Measurements from ENCODE around the gene SBF2. TPM values are rescaled to one million over a fixed set of nuclear protein-coding genes. Genes with fewer than 3 reads are reported as not detected.
A peak's percentile ranks its signal among the peaks of the same experiment; 100 is the strongest.

Gene SBF2
- polyA plus RNA-seq, 4 donors = 10.0 to 50.5 (median 15.1) TPM

- no peaks in the 10 kb centered on the region for H3K9me3 ChIP-seq (ENCODE audit: control insufficient read depth in 2 of 2, insufficient read depth in 1 of 2, low read depth in 1 of 2, low read length in 1 of 2)
- no peaks in the 10 kb centered on the region for H3K27me3 ChIP-seq (ENCODE audit: control insufficient read depth in 3 of 3, insufficient read depth in 3 of 3, low read length in 3 of 3)
- DNase-seq (no peak), FAIRE-seq (no peak)
- WGBS, 3 donors = 23 to 34% (median 28%) methylated on average over 10 of the region's 10 CpGs
- peaks cover 0 to 30% (median 0%) of the 10 kb centered on the region in 3 donors for H3K4me1 ChIP-seq (ENCODE audit: control insufficient read depth in 3 of 3, insufficient read depth in 2 of 3, low read depth in 1 of 3, low read length in 2 of 3)
- H3K27ac ChIP-seq (ENCODE audit: low read depth in 1 of 3, low read length in 2 of 3) = peak overlapping the region in 2 of 3 donors; percentile 91 to 98
- peak overlapping the region in 2 of 3 donors; percentile 80 to 92 for H3K4me3 ChIP-seq (ENCODE audit: low read depth in 1 of 3, low read length in 3 of 3)
- H3K36me3 ChIP-seq (ENCODE audit: control insufficient read depth in 3 of 3, insufficient read depth in 2 of 3, low read depth in 1 of 3, low read length in 3 of 3) = peaks cover 0 to 1% (median 0%) of the 10 kb centered on the region in 3 donors
Measured at GRCh38 chr11:10295064-10295901, 1.3 kb upstream of the SBF2 start.

DNA sequence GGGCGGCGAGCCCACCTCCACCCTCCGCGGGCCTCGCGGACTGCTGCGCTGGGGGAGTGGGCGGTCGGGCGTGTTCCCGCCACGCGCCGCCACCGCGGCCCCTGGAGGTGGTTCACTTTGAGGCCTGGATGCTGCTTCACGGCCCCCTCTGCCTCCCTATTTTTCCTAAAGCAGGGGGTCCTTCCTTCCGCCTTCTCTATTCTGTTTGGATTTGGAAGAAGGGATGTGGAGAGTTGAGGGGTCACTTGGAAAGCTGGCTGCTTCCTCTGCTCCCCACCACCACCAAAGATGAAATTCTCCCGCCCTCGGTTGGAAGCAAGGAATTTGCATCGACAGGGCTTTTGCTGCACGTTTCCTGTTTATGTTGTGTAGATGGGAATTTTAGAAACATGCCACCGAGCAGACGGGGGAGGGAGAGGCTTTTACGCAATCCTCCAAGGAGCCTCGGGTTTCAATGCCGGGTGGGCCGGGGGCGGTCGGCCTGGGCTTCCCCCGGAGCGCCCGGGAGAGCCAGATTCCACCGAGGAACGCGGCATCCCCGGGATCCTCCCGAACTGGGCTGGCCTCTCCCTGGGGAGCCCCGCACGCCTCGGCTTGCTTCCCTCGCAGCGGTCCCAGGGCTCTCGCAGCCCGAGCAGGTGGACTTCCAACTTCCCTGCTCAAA is 403 bp upstream of the SBF2 start:
- FAIRE-seq (no peak), DNase-seq (peak; percentile 33 to 71)
- Histone ChIP-seq H3K4me1 (ENCODE audit: control insufficient read depth in 3 of 3, insufficient read depth in 2 of 3, low read depth in 1 of 3, low read length in 2 of 3) (peaks cover 0 to 38% (median 0%) of the 10 kb centered on the region in 3 donors), H3K36me3 (ENCODE audit: control insufficient read depth in 3 of 3, insufficient read depth in 2 of 3, low read depth in 1 of 3, low read length in 3 of 3) (peaks cover 0 to 5% (median 0%) of the 10 kb centered on the region in 3 donors), H3K27ac (ENCODE audit: low read depth in 1 of 3, low read length in 2 of 3) (peak overlapping the region; percentile 27 to 98 (median 91)), H3K4me3 (ENCODE audit: low read depth in 1 of 3, low read length in 3 of 3) (peak overlapping the region; percentile 80 to 92 (median 90)), H3K27me3 (ENCODE audit: control insufficient read depth in 3 of 3, insufficient read depth in 3 of 3, low read length in 3 of 3) (no peaks in the 10 kb centered on the region), H3K9me3 (ENCODE audit: control insufficient read depth in 2 of 2, insufficient read depth in 1 of 2, low read depth in 1 of 2, low read length in 1 of 2) (no peaks in the 10 kb centered on the region)
- 1 to 4% (median 1%) methylated on average over 41 to 45 of the region's 45 CpGs for WGBS, 3 donors

DNA sequence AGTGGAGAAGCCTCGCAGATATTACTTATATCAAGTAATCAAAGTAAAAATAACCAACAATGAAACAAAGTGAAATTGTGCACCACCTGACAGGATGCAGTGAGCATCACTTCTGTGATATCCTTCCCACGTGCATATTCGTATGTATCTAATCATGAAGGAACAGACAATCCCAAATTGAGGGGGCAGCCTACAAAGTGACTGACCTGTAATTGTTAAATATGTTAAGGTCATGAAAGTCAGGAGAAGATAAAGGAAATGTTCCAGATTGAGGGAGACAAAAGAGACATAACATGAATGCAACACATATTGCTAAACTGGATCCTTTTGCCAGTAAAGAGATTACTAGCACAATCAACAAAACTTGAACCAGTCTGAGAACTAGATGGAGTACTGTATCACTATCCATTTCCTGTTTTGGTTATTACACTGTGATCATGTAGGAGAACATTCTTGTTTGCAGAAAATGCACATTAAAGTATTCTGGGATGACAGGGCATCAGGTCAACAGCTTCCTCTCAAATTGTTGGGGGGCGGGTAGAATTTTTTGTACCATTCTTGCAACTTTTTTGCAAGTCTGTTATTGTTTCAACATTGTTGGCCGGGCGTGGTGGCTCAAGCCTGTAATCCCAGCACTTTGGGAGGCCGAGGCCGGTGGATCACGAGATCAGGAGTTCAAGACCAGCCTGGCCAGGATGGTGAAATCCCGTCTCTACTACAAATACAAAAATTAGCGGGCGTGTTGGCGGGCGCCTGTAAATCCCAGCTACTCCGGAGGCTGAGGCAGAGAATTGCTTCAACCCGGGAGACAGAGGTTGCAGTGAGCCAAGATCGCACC is 2.0 kb downstream of the SBF2 start:
- no peaks in the 10 kb centered on the region for H3K27me3 ChIP-seq (ENCODE audit: control insufficient read depth in 3 of 3, insufficient read depth in 3 of 3, low read length in 3 of 3)
- no peak overlapping the region for H3K4me3 ChIP-seq (ENCODE audit: low read depth in 1 of 3, low read length in 3 of 3)
- 74 to 78% (median 74%) methylated on average over 17 of the region's 17 CpGs for WGBS, 3 donors
- H3K4me1 ChIP-seq (ENCODE audit: control insufficient read depth in 3 of 3, insufficient read depth in 2 of 3, low read depth in 1 of 3, low read length in 2 of 3) = peaks cover 0 to 56% (median 0%) of the 10 kb centered on the region in 3 donors
- no peak for DNase-seq
- H3K9me3 ChIP-seq (ENCODE audit: control insufficient read depth in 2 of 2, insufficient read depth in 1 of 2, low read depth in 1 of 2, low read length in 1 of 2) = no peaks in the 10 kb centered on the region
- peak overlapping the region in 1 of 3 donors; percentile 51 for H3K27ac ChIP-seq (ENCODE audit: low read depth in 1 of 3, low read length in 2 of 3)
- no peak for FAIRE-seq
- peaks cover 0 to 14% (median 0%) of the 10 kb centered on the region in 3 donors for H3K36me3 ChIP-seq (ENCODE audit: control insufficient read depth in 3 of 3, insufficient read depth in 2 of 3, low read depth in 1 of 3, low read length in 3 of 3)

DNA sequence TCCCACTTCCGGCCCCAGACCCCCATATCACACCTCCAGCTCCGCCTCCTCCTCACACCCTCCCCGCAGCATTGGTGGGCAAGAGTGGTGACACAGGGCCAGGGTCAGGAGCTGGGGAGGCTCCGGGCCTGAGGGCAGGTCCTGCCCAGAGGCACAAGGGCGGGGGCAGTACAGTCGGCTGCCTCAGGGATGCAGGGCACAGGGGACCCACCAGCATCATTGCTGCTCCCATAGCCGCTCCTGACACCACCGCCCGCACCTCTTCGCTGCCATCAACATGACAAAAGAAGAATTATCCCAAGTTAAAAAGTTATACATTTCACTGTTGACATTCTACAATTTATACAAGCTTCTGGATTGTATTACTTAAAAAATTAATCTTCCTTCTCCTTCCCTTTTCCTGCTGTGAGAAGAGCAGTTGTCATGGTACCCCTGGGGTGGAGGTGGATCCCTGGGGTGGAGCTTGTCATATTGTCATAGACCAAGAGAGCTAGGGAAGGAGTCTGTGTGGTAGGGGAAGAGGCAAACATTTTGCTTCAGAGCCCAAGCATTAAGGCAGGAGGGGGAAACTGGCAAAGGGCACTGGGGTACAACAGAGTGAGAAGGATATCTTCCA is 4.1 kb downstream of the SBF2 start:
- H3K9me3 ChIP-seq (ENCODE audit: control insufficient read depth in 2 of 2, insufficient read depth in 1 of 2, low read depth in 1 of 2, low read length in 1 of 2) = no peaks in the 10 kb centered on the region
- H3K27ac ChIP-seq (ENCODE audit: low read depth in 1 of 3, low read length in 2 of 3) = peak overlapping the region in 1 of 3 donors; percentile 87
- peaks cover 0 to 14% (median 0%) of the 10 kb centered on the region in 3 donors for H3K36me3 ChIP-seq (ENCODE audit: control insufficient read depth in 3 of 3, insufficient read depth in 2 of 3, low read depth in 1 of 3, low read length in 3 of 3)
- no peak overlapping the region for H3K4me3 ChIP-seq (ENCODE audit: low read depth in 1 of 3, low read length in 3 of 3)
- H3K27me3 ChIP-seq (ENCODE audit: control insufficient read depth in 3 of 3, insufficient read depth in 3 of 3, low read length in 3 of 3) = no peaks in the 10 kb centered on the region
- DNase-seq (no peak), FAIRE-seq (no peak)
- WGBS, 3 donors = 79 to 94% (median 93%) methylated on average over 10 of the region's 10 CpGs
- peaks cover 0 to 51% (median 0%) of the 10 kb centered on the region in 3 donors for H3K4me1 ChIP-seq (ENCODE audit: control insufficient read depth in 3 of 3, insufficient read depth in 2 of 3, low read depth in 1 of 3, low read length in 2 of 3)

GRCh38 chr11:10288881-10289764 is 4.9 kb downstream of the SBF2 start:
- peak in 1 of 2 donors; percentile 91 for DNase-seq
- Histone ChIP-seq H3K9me3 (ENCODE audit: control insufficient read depth in 2 of 2, insufficient read depth in 1 of 2, low read depth in 1 of 2, low read length in 1 of 2) (no peaks in the 10 kb centered on the region), H3K27ac (ENCODE audit: low read depth in 1 of 3, low read length in 2 of 3) (peak overlapping the region in 1 of 3 donors; percentile 87), H3K4me1 (ENCODE audit: control insufficient read depth in 3 of 3, insufficient read depth in 2 of 3, low read depth in 1 of 3, low read length in 2 of 3) (peaks cover 0 to 51% (median 0%) of the 10 kb centered on the region in 3 donors), H3K36me3 (ENCODE audit: control insufficient read depth in 3 of 3, insufficient read depth in 2 of 3, low read depth in 1 of 3, low read length in 3 of 3) (peaks cover 0 to 14% (median 0%) of the 10 kb centered on the region in 3 donors), H3K4me3 (ENCODE audit: low read depth in 1 of 3, low read length in 3 of 3) (peak overlapping the region in 1 of 3 donors; percentile 15), H3K27me3 (ENCODE audit: control insufficient read depth in 3 of 3, insufficient read depth in 3 of 3, low read length in 3 of 3) (no peaks in the 10 kb centered on the region)
- no peak for FAIRE-seq
- WGBS, 3 donors = 70 to 82% (median 72%) methylated on average over 22 to 24 of the region's 24 CpGs

DNA sequence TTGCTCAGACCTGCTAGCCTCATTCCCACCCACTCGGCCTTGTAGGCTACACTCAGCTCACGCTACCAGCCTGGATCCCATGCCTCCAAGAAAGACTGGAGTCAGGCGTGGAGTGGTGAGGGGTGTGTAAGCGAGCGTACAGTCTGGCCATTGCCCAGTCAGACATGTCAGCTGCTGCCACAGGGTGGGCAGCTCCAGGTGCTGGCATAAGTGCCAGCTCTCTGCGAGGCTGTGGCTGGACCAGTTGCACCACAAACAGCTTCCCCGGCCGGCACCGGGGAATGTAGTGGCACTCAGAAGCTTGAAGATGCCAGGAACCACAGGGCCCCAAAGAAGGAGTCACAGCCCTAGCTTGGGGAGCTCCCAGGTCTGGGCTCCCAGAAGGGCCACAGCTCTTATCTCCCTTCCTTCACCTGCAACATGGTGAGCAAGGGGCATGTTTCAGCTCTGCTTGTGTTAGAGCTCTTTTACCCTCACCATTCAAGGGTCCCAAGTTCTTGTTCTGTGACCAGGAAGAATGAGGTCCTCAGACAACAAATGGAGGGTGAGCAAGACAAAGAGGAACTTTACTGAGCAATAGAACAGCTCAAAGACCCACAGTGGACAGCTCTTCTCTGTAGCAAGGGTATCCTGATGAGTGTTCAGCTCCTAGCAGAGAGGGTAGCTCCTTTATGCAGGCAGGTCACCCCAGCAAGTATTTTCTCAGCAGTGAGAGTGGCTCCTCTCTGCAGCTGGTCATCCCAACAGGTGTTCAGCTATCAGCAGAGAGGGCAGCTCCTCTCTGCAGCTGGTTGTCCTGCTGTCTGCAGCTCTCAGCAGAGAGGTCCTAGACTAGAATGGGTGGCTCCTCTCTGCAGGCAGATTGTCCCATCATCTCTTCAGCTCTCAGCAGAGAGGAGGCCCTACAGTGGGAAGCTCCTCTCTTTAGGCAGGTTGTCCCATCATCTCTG is 6.0 kb downstream of the SBF2 start:
- peaks cover 0 to 51% (median 0%) of the 10 kb centered on the region in 3 donors for H3K4me1 ChIP-seq (ENCODE audit: control insufficient read depth in 3 of 3, insufficient read depth in 2 of 3, low read depth in 1 of 3, low read length in 2 of 3)
- FAIRE-seq = no peak
- H3K4me3 ChIP-seq (ENCODE audit: low read depth in 1 of 3, low read length in 3 of 3) = no peak overlapping the region
- H3K27ac ChIP-seq (ENCODE audit: low read depth in 1 of 3, low read length in 2 of 3) = peak overlapping the region in 1 of 3 donors; percentile 87
- no peak for DNase-seq
- H3K27me3 ChIP-seq (ENCODE audit: control insufficient read depth in 3 of 3, insufficient read depth in 3 of 3, low read length in 3 of 3) = no peaks in the 10 kb centered on the region
- peaks cover 0 to 14% (median 0%) of the 10 kb centered on the region in 3 donors for H3K36me3 ChIP-seq (ENCODE audit: control insufficient read depth in 3 of 3, insufficient read depth in 2 of 3, low read depth in 1 of 3, low read length in 3 of 3)
- H3K9me3 ChIP-seq (ENCODE audit: control insufficient read depth in 2 of 2, insufficient read depth in 1 of 2, low read depth in 1 of 2, low read length in 1 of 2) = no peaks in the 10 kb centered on the region
- WGBS, 3 donors = 90 to 93% (median 91%) methylated on average over 9 of the region's 9 CpGs

Data from small intestine (tissue), 7 donors.